Transverse colon (tissue), 4 donors: ENCODE results near the gene AP1G2. TPM values are rescaled to one million over a fixed set of nuclear protein-coding genes. Genes with fewer than 3 reads are reported as not detected.

Experiments used
- DNase-seq: peaks from one replicate; pipeline ENCODE4 v3.0.0-alpha.2; 2019
- H3K27ac ChIP-seq, 4 donors: fragments of 200-600 bp; sonication (generic); 2 replicates each; pipeline ENCODE4 v1.5.1; 2016 to 2018; ENCODE audit warnings: inconsistent platforms in 4 of 4
- H3K27me3 ChIP-seq: fragments of 200-600 bp; sonication (generic); 2 replicates; pipeline ENCODE4 v1.5.1; 2017; ENCODE audit warnings: inconsistent platforms
- H3K36me3 ChIP-seq, 4 donors: fragments of 200-600 bp; sonication (generic); 2 replicates each; pipeline ENCODE4 v1.5.1; 2017 to 2019; ENCODE audit warnings: inconsistent platforms in 4 of 4
- H3K4me1 ChIP-seq, 4 donors: fragments of 200-600 bp; sonication (generic); 2 replicates each; pipeline ENCODE4 v1.5.1; 2017 to 2020; ENCODE audit warnings: inconsistent platforms in 4 of 4
- H3K4me3 ChIP-seq, 4 donors: fragments of 200-600 bp; sonication (generic); 1 replicate in 1 of 4; 2 replicates in 3 of 4; pipeline versions ENCODE4 v1.5.1 to v1.6.1; 2017 to 2019; ENCODE audit warnings: inconsistent platforms in 4 of 4
- H3K9me3 ChIP-seq, 2 donors: fragments of 200-600 bp; sonication (generic); 2 replicates each; pipeline ENCODE4 v1.5.1; 2017 to 2019; ENCODE audit warnings: inconsistent platforms in 2 of 2
- CTCF ChIP-seq, 5 experiments: fragments of 200-600 bp in 3 of 5; fragments of 450-650 bp in 2 of 5; sonication (generic) in 3 of 5; IDR thresholded peaks; 1 replicate in 2 of 5; 2 replicates in 3 of 5; pipeline ENCODE4 v1.5.1; 2016 to 2017; ENCODE audit warnings: antibody characterized with exemption in 5 of 5, inconsistent platforms in 3 of 5, mild to moderate bottlenecking in 2 of 5, moderate library complexity in 1 of 5
- EP300 ChIP-seq: sonication (generic); formaldehyde crosslinking; IDR thresholded peaks from one replicate; pipeline ENCODE4 v1.6.1; 2017; ENCODE audit warnings: antibody characterized with exemption, low read depth
- POLR2A ChIP-seq: fragments of 450-650 bp; IDR thresholded peaks from one replicate; pipeline ENCODE4 v1.6.1; 2016; ENCODE audit warnings: antibody characterized with exemption, mild to moderate bottlenecking, moderate library complexity
- POLR2AphosphoS5 ChIP-seq, 3 donors: sonication (generic); formaldehyde crosslinking; IDR thresholded peaks; one replicate each; pipeline ENCODE4 v1.6.1; 2016; ENCODE audit warnings: antibody characterized with exemption in 3 of 3
- WGBS, 2 donors: methylation state at CpG; one replicate each; pipeline ENCODE4 v1.1.5; 2018; ENCODE audit warnings: low coverage in 1 of 2; 5-methylcytosine and 5-hydroxymethylcytosine counted together
- in situ Hi-C, 4 donors: fragments of 200-750 bp; cut with MboI; loops; one replicate each; pipeline versions ENCODE4 v1.15.0 to v1.15.1; 2017; ENCODE audit warnings: low sequenced_read_pairs in 3 of 4, low pct_ligation_motif_present in 1 of 4, low pct_unique_long_range_greater_than_20kb in 1 of 4
- intact Hi-C: fragments of 100-400 bp; cut with DNase I; formaldehyde crosslinking; loops from one replicate; pipeline ENCODE4 v1.15.1; 2023; ENCODE audit warnings: low total_unique reads
- total RNA-seq, 4 donors: library from RNA; depleted of rRNA; stranded (reverse); fragments of >200 nt; gene quantifications; one replicate each; pipeline ENCODE4 v1.1.0, GENCODE V29; 2016

Gene AP1G2
- total RNA-seq, 4 donors from 2014 or later, result 163 to 508 (median 237) TPM

GRCh38 chr14:23579739-23580138 is 12.1 kb upstream of the AP1G2 start:
- H3K4me3 ChIP-seq, result no peak overlapping the region
- H3K27ac ChIP-seq, result no peak overlapping the region
- peaks cover 4 to 19% (median 18%) of the 10 kb centered on the region in 4 donors for H3K4me1 ChIP-seq
- DNase-seq, result no peak
- in situ Hi-C loops (no loop called here), intact Hi-C loops (no loop called here)
- H3K9me3 ChIP-seq, result no peaks in the 10 kb centered on the region
- H3K36me3 ChIP-seq, result no peaks in the 10 kb centered on the region
- TF ChIP-seq EP300, result no peak
- TF ChIP-seq POLR2A, result no peak
- TF ChIP-seq CTCF (IDR thresholded peaks at IDR 0.05), result no peak
- TF ChIP-seq POLR2AphosphoS5 (IDR thresholded peaks at IDR 0.05), result no peak
- H3K27me3 ChIP-seq, result peaks cover 59% of the 10 kb centered on the region

- DNase-seq, result no peak
- Histone ChIP-seq H3K27ac (no peak overlapping the region), H3K9me3 (no peaks in the 10 kb centered on the region), H3K4me3 (no peak overlapping the region), H3K4me1 (peaks cover 4 to 19% (median 18%) of the 10 kb centered on the region in 4 donors), H3K36me3 (no peaks in the 10 kb centered on the region), H3K27me3 (peaks cover 64% of the 10 kb centered on the region)
- intact Hi-C loops (no loop called here), in situ Hi-C loops (no loop called here)
- TF ChIP-seq POLR2A (no peak), EP300 (no peak), CTCF (IDR thresholded peaks at IDR 0.05) (no peak), POLR2AphosphoS5 (IDR thresholded peaks at IDR 0.05) (no peak)
- WGBS, 2 donors, result 77 to 80% methylated on average over 1 to 3 of the region's 3 CpGs
Observed at GRCh38 chr14:23579311-23579630, 11.7 kb upstream of the AP1G2 start.

GRCh38 chr14:23578560-23579310 is 11.1 kb upstream of the AP1G2 start, which contains the start of gene JPH4:
Gene JPH4 (minus strand): TSS chr14:23578790. CDS start chr14:23577453, 1,337 bp downstream.
- TF ChIP-seq EP300, result no peak
- no peak for TF ChIP-seq CTCF (IDR thresholded peaks at IDR 0.05)
- no peak for TF ChIP-seq POLR2A
- TF ChIP-seq POLR2AphosphoS5 (IDR thresholded peaks at IDR 0.05), result no peak
- Histone ChIP-seq H3K27me3 (peaks cover 68% of the 10 kb centered on the region), H3K9me3 (no peaks in the 10 kb centered on the region), H3K4me1 (peaks cover 4 to 19% (median 18%) of the 10 kb centered on the region in 4 donors), H3K4me3 (no peak within 1 kb of the TSS), H3K27ac (no peak within 1 kb of the TSS), H3K36me3 (no peaks in the 10 kb centered on the region)
- in situ Hi-C loops (no loop called here), intact Hi-C loops (no loop called here)
- DNase-seq, result no peak
- WGBS, 2 donors, result 40% methylated on average over 14 to 17 of the region's 18 CpGs

- no peak for TF ChIP-seq EP300
- TF ChIP-seq CTCF (IDR thresholded peaks at IDR 0.05), result no peak
- TF ChIP-seq POLR2A, result no peak
- TF ChIP-seq POLR2AphosphoS5 (IDR thresholded peaks at IDR 0.05), result no peak
Observed at GRCh38 chr14:23577710-23578392, 10.3 kb upstream of the AP1G2 start.

More at GRCh38 chr14:23577710-23578392, 10.3 kb upstream of the AP1G2 start:
- intact Hi-C loops, result no loop called here
- H3K4me1 ChIP-seq, result peaks cover 4 to 19% (median 18%) of the 10 kb centered on the region in 4 donors
- no peaks in the 10 kb centered on the region for H3K36me3 ChIP-seq
- no peaks in the 10 kb centered on the region for H3K9me3 ChIP-seq
- H3K27me3 ChIP-seq, result peaks cover 67% of the 10 kb centered on the region
- no peak overlapping the region for H3K27ac ChIP-seq
- H3K4me3 ChIP-seq, result peak overlapping the region in 1 of 4 donors; percentile 40
- 0 to 9% methylated on average over 2 to 23 of the region's 24 CpGs for WGBS, 2 donors
- no peak for DNase-seq
- in situ Hi-C loops, result no loop called here
